Cardiac septum (tissue), 1 donor: ENCODE measurements around the gene HMGCS1. TPM values are rescaled to one million over a fixed set of nuclear protein-coding genes. Genes with fewer than 3 reads are reported as not detected.
"Not testable (repeated sequence)": the region's sequence is repeated elsewhere in the genome, so short reads cannot be mapped to it uniquely, and the experiment has no call there.

Experiments used
- DNase-seq: peaks from one replicate; pipeline ENCODE4 v3.0.0-alpha.2; 2020; ENCODE audit warnings: low spot score
- intact Hi-C: fragments of 100-400 bp; cut with DNase I; formaldehyde crosslinking; loops from one replicate; pipeline ENCODE4 v1.14.0; 2022
- long read RNA-seq: library from polyadenylated mRNA; unstranded; transcript quantifications from one replicate; pipeline ENCODE4 v2.0.0, GENCODE V29; 2021
- total RNA-seq: library from RNA; stranded (reverse); fragmentation: NEBNext Ultra II Directional; extraction: Animal tissue kit (Norgen Biotek cat#: 25700); gene quantifications from one replicate; pipeline ENCODE4 v1.2.1, GENCODE V29; 2021
- donor health status: DM: no; HTN: no; CAD: no.

Gene HMGCS1
- total RNA-seq = 34.4 TPM
- long read RNA-seq, partial matches to known transcripts = 2 of 7 reads
- long read RNA-seq, other reads (novel, unspliced or antisense) = 5 of 7 reads

- intact Hi-C loops = loop anchor here (1.0 to 5.0 kb wide), 2 partner anchors 169 to 192 kb away; partner anchors contain the start of gene TMEM267
- DNase-seq = peak; percentile 98
Observed at GRCh38 chr5:43313035-43313853, at the start of gene HMGCS1. TSS of gene HMGCS1 (minus strand) at chr5:43313412. CDS start at chr5:43298965, 14,447 bp downstream.

- intact Hi-C loops = no loop called here
- DNase-seq = no peak
Observed at GRCh38 chr5:43358726-43359125, 45.5 kb upstream of the HMGCS1 start.

GRCh38 chr5:43358301-43358700 lies 45.1 kb upstream of the HMGCS1 start:
- no peak for DNase-seq

GRCh38 chr5:43357878-43358281 lies 44.7 kb upstream of the HMGCS1 start:
- intact Hi-C loops = no loop called here
- no peak for DNase-seq

More at GRCh38 chr5:43358301-43358700, 45.1 kb upstream of the HMGCS1 start:
- intact Hi-C loops = no loop called here

- intact Hi-C loops = no loop called here
- DNase-seq = no peak
Observed at GRCh38 chr5:43357067-43357466, 43.9 kb upstream of the HMGCS1 start.

GRCh38 chr5:43354774-43355173 lies 41.6 kb upstream of the HMGCS1 start:
- no peak for DNase-seq
- intact Hi-C loops = no loop called here

- DNase-seq = no peak
- intact Hi-C loops = no loop called here
Observed at GRCh38 chr5:43353668-43354067, 40.5 kb upstream of the HMGCS1 start.

- no peak for DNase-seq
- intact Hi-C loops = no loop called here
Observed at GRCh38 chr5:43352915-43353314, 39.7 kb upstream of the HMGCS1 start.

GRCh38 chr5:43352131-43352530 lies 38.9 kb upstream of the HMGCS1 start:
- no peak for DNase-seq
- intact Hi-C loops = no loop called here

- DNase-seq = no peak
- intact Hi-C loops = no loop called here
Observed at GRCh38 chr5:43348861-43349363, 35.7 kb upstream of the HMGCS1 start.

- intact Hi-C loops = no loop called here
- DNase-seq = no peak
Observed at GRCh38 chr5:43348207-43348606, 35.0 kb upstream of the HMGCS1 start.

GRCh38 chr5:43338862-43339261 lies 25.6 kb upstream of the HMGCS1 start:
- no peak for DNase-seq
- intact Hi-C loops = no loop called here

- no peak for DNase-seq
- intact Hi-C loops = no loop called here
Observed at GRCh38 chr5:43336159-43336558, 22.9 kb upstream of the HMGCS1 start.

GRCh38 chr5:43335681-43336080 lies 22.5 kb upstream of the HMGCS1 start:
- intact Hi-C loops = no loop called here
- DNase-seq = no peak

- intact Hi-C loops = no loop called here
- DNase-seq = no peak
Observed at GRCh38 chr5:43332401-43332800, 19.2 kb upstream of the HMGCS1 start.

- DNase-seq, intact Hi-C loops: not testable (repeated sequence)
Observed at GRCh38 chr5:43325624-43326023, 12.4 kb upstream of the HMGCS1 start.

- intact Hi-C loops, DNase-seq: not testable (repeated sequence)
Observed at GRCh38 chr5:43323488-43323887, 10.3 kb upstream of the HMGCS1 start.

GRCh38 chr5:43320846-43321245 lies 7.6 kb upstream of the HMGCS1 start:
- intact Hi-C loops = no loop called here
- no peak for DNase-seq

- intact Hi-C loops = no loop called here
Observed at GRCh38 chr5:43316421-43316820, 3.2 kb upstream of the HMGCS1 start.

GRCh38 chr5:43315682-43316081 lies 2.5 kb upstream of the HMGCS1 start:
- intact Hi-C loops = no loop called here
- no peak for DNase-seq

More at GRCh38 chr5:43316421-43316820, 3.2 kb upstream of the HMGCS1 start:
- no peak for DNase-seq

- no peak for DNase-seq
- intact Hi-C loops = no loop called here
Observed at GRCh38 chr5:43315263-43315662, 2.1 kb upstream of the HMGCS1 start.
